Activated naive CD4-positive, alpha-beta T cell treated with anti-CD3 and anti-CD28 coated beads, Interleukin-2, amount 50 U/mL, for 72 hours (primary cell): Measurements from ENCODE around the gene CDH16. TPM values are rescaled to one million over a fixed set of nuclear protein-coding genes. Genes with fewer than 3 reads are reported as not detected.
"Not testable (repeated sequence)": the region's sequence is repeated elsewhere in the genome, so short reads cannot be mapped to it uniquely, and the experiment has no call there.

Source experiments
- ATAC-seq, 2 donors: fragments of 150-1000 bp; cut with Tn5 transposase; 2 replicates each; pipeline ENCODE4 v1.10.0; 2021; ENCODE audit warnings: mild to moderate bottlenecking in 2 of 2, moderate library complexity in 2 of 2
- DNase-seq, 2 donors: peaks; one replicate each; pipeline ENCODE4 v3.0.0; 2021 to 2022; ENCODE audit warnings: low spot score in 2 of 2
- H3K27ac Mint-ChIP-seq, 2 donors: one replicate each; pipeline ENCODE4 v1.8.0; 2022; ENCODE audit warnings: mild to moderate bottlenecking in 2 of 2, mixed read lengths in 2 of 2
- H3K36me3 Mint-ChIP-seq, 2 donors: one replicate each; pipeline ENCODE4 v1.8.0; 2022; ENCODE audit warnings: mixed read lengths in 2 of 2
- H3K9me3 Mint-ChIP-seq, 2 donors: one replicate each; pipeline ENCODE4 v1.8.0; 2022; ENCODE audit warnings: mixed read lengths in 2 of 2
- total RNA-seq, 2 donors: library from RNA; stranded (reverse); gene quantifications; one replicate each; pipeline ENCODE4 v1.2.3, GENCODE V29; 2022

CDH16 gene
- total RNA-seq, 2 donors from 2014 or later: not detected

GRCh38 chr16:66881014-66881417 is 37.7 kb downstream of the CDH16 start:
- Mint-ChIP-seq H3K36me3 (peaks cover 25 to 26% of the 10 kb centered on the region in 2 donors), H3K27ac (peak overlapping the region in 1 of 2 donors; percentile 91), H3K9me3 (peaks cover 2 to 3% of the 10 kb centered on the region in 2 donors)
- ATAC-seq: no peak
- DNase-seq: peak in 1 of 2 donors; percentile 27

GRCh38 chr16:66880288-66881013 is 38.2 kb downstream of the CDH16 start, which contains the start of gene PDP2:
TSS of gene PDP2 (plus strand) at chr16:66880515. CDS start at chr16:66884285, 3,770 bp downstream.
- Mint-ChIP-seq H3K27ac (peak within 1 kb of the TSS; percentile 91 to 98), H3K36me3 (peaks cover 23 to 25% of the 10 kb centered on the region in 2 donors), H3K9me3 (peaks cover 3 to 5% of the 10 kb centered on the region in 2 donors)
- DNase-seq (peak; percentile 94 to 97), ATAC-seq (peak; percentile 92)

- DNase-seq: peak; percentile 49 to 74
- Mint-ChIP-seq H3K36me3 (peaks cover 10 to 12% of the 10 kb centered on the region in 2 donors), H3K27ac (peak overlapping the region; percentile 70), H3K9me3 (peaks cover 3 to 5% of the 10 kb centered on the region in 2 donors)
- ATAC-seq: peak; percentile 37 to 40
These were observed 40.6 kb downstream of the CDH16 start for GRCh38 chr16:66878067-66878466.

GRCh38 chr16:66874079-66874775 is 44.5 kb downstream of the CDH16 start:
- ATAC-seq (peak in 1 of 2 donors; percentile 45), DNase-seq (peak in 1 of 2 donors; percentile 23)
- peaks cover 3 to 5% of the 10 kb centered on the region in 2 donors for H3K9me3 Mint-ChIP-seq
- H3K27ac Mint-ChIP-seq: peak overlapping the region; percentile 65 to 88
- peaks cover 4 to 6% of the 10 kb centered on the region in 2 donors for H3K36me3 Mint-ChIP-seq

- peaks cover 4 to 6% of the 10 kb centered on the region in 2 donors for H3K36me3 Mint-ChIP-seq
- ATAC-seq: no peak
- DNase-seq: no peak
- peak overlapping the region in 1 of 2 donors; percentile 65 for H3K27ac Mint-ChIP-seq
- H3K9me3 Mint-ChIP-seq: peaks cover 3 to 5% of the 10 kb centered on the region in 2 donors
These were observed 45.0 kb downstream of the CDH16 start for GRCh38 chr16:66873685-66874055.

GRCh38 chr16:66872943-66873684 is 45.6 kb downstream of the CDH16 start:
- DNase-seq: peak; percentile 94 to 98
- peaks cover 3 to 5% of the 10 kb centered on the region in 2 donors for H3K9me3 Mint-ChIP-seq
- peak overlapping the region; percentile 16 to 65 for H3K27ac Mint-ChIP-seq
- peaks cover 4 to 6% of the 10 kb centered on the region in 2 donors for H3K36me3 Mint-ChIP-seq
- ATAC-seq: peak; percentile 85 to 88

- Mint-ChIP-seq H3K9me3 (peaks cover 3 to 5% of the 10 kb centered on the region in 2 donors), H3K36me3 (peaks cover 4 to 6% of the 10 kb centered on the region in 2 donors), H3K27ac (peak overlapping the region in 1 of 2 donors; percentile 65)
- no peak for DNase-seq
- ATAC-seq: no peak
These were observed 46.1 kb downstream of the CDH16 start for GRCh38 chr16:66872559-66872942.

GRCh38 chr16:66871840-66872239 is 46.8 kb downstream of the CDH16 start:
- Mint-ChIP-seq H3K36me3 (peaks cover 4 to 6% of the 10 kb centered on the region in 2 donors), H3K9me3 (peaks cover 3 to 5% of the 10 kb centered on the region in 2 donors), H3K27ac (no peak overlapping the region)
- ATAC-seq (no peak), DNase-seq (no peak)

- H3K9me3 Mint-ChIP-seq, ATAC-seq, H3K27ac Mint-ChIP-seq, H3K36me3 Mint-ChIP-seq, DNase-seq: not testable (repeated sequence)
These were observed 47.3 kb downstream of the CDH16 start for GRCh38 chr16:66871363-66871762.

- Mint-ChIP-seq H3K9me3 (no peaks in the 10 kb centered on the region), H3K27ac (no peak overlapping the region), H3K36me3 (no peaks in the 10 kb centered on the region)
- no peak for DNase-seq
- no peak for ATAC-seq
These were observed 49.3 kb downstream of the CDH16 start for GRCh38 chr16:66869424-66869823.

- Mint-ChIP-seq H3K27ac (no peak overlapping the region), H3K9me3 (no peaks in the 10 kb centered on the region), H3K36me3 (no peaks in the 10 kb centered on the region)
- no peak for DNase-seq
- no peak for ATAC-seq
These were observed 55.0 kb downstream of the CDH16 start for GRCh38 chr16:66863707-66864106.

GRCh38 chr16:66862023-66862520 is 56.6 kb downstream of the CDH16 start:
- ATAC-seq (no peak), DNase-seq (no peak)
- no peak overlapping the region for H3K27ac Mint-ChIP-seq
- H3K36me3 Mint-ChIP-seq: no peaks in the 10 kb centered on the region
- H3K9me3 Mint-ChIP-seq: no peaks in the 10 kb centered on the region

- no peaks in the 10 kb centered on the region for H3K36me3 Mint-ChIP-seq
- no peak for ATAC-seq
- DNase-seq: no peak
- H3K27ac Mint-ChIP-seq: no peak overlapping the region
- no peaks in the 10 kb centered on the region for H3K9me3 Mint-ChIP-seq
These were observed 59.2 kb downstream of the CDH16 start for GRCh38 chr16:66859397-66860068.

GRCh38 chr16:66858740-66859396 is 59.8 kb downstream of the CDH16 start:
- Mint-ChIP-seq H3K36me3 (no peaks in the 10 kb centered on the region), H3K27ac (no peak overlapping the region), H3K9me3 (no peaks in the 10 kb centered on the region)
- DNase-seq: no peak
- no peak for ATAC-seq
